CD4-positive, alpha-beta memory T cell (primary cell): ENCODE results near the gene ADCY3. TPM values are rescaled to one million over a fixed set of nuclear protein-coding genes. Genes with fewer than 3 reads are reported as not detected.

ENCODE experiments used
- CTCF ChIA-PET: fragments of 350-600 bp; sonication (Branson Sonifier 250); formaldehyde crosslinking; loops from one replicate; lab custom pipeline; 2021; ENCODE audit warnings: inconsistent platforms; ENCODE audit not compliant: partially characterized antibody; lab: Charles Lee
- POLR2A ChIA-PET: fragments of 350-600 bp; sonication (Branson Sonifier 250); formaldehyde crosslinking; loops from one replicate; lab custom pipeline; 2021; ENCODE audit not compliant: partially characterized antibody; lab: Charles Lee
- DNase-seq, 5 donors: peaks; one replicate each; pipeline versions ENCODE4 v3.0.0 to v3.0.0-alpha.2; 2020 to 2022; ENCODE audit warnings: mixed read lengths in 1 of 5
- H3K27ac ChIP-seq: one replicate; pipeline ENCODE4 v1.7.0; 2013; ENCODE audit warnings: low read depth, low read length
- H3K27me3 ChIP-seq: 2 replicates; pipeline ENCODE4 v1.7.0; 2013; ENCODE audit warnings: mild to moderate bottlenecking, low read length, moderate library complexity; ENCODE audit not compliant: insufficient read depth
- H3K36me3 ChIP-seq: 2 replicates; pipeline ENCODE4 v1.7.0; 2013; ENCODE audit warnings: mild to moderate bottlenecking, low read length, moderate library complexity; ENCODE audit not compliant: insufficient read depth
- H3K4me1 ChIP-seq: 2 replicates; pipeline ENCODE4 v1.7.0; 2013; ENCODE audit warnings: mild to moderate bottlenecking, low read length, moderate library complexity; ENCODE audit not compliant: insufficient read depth
- H3K4me3 ChIP-seq, 2 donors: one replicate each; pipeline ENCODE4 v1.7.0; 2013; ENCODE audit warnings: low read length in 2 of 2, mild to moderate bottlenecking in 1 of 2
- H3K9me3 ChIP-seq, 2 donors: one replicate each; pipeline ENCODE4 v1.7.0; 2013; ENCODE audit warnings: low read length in 2 of 2, control low read depth in 1 of 2; ENCODE audit not compliant: control insufficient read depth in 1 of 2
- H3K27ac Mint-ChIP-seq, 7 donors: one replicate each; pipeline ENCODE4 v1.8.0; 2020 to 2021; ENCODE audit warnings: mixed read lengths in 7 of 7, mild to moderate bottlenecking in 6 of 7, inconsistent platforms in 3 of 7, moderate library complexity in 3 of 7
- H3K27me3 Mint-ChIP-seq, 2 donors: one replicate each; pipeline ENCODE4 v1.8.0; 2020 to 2021; ENCODE audit warnings: mixed read lengths in 2 of 2
- H3K36me3 Mint-ChIP-seq, 2 donors: one replicate each; pipeline ENCODE4 v1.8.0; 2020 to 2021; ENCODE audit warnings: mixed read lengths in 2 of 2, inconsistent platforms in 1 of 2, mild to moderate bottlenecking in 1 of 2
- H3K4me1 Mint-ChIP-seq, 4 donors: one replicate each; pipeline ENCODE4 v1.8.0; 2020 to 2021; ENCODE audit warnings: mixed read lengths in 4 of 4, mild to moderate bottlenecking in 1 of 4
- H3K4me3 Mint-ChIP-seq, 8 donors: one replicate each; pipeline ENCODE4 v1.8.0; 2020 to 2021; ENCODE audit warnings: mixed read lengths in 8 of 8, mild to moderate bottlenecking in 7 of 8, moderate library complexity in 6 of 8, inconsistent platforms in 3 of 8
- H3K9me3 Mint-ChIP-seq, 8 donors: one replicate each; pipeline ENCODE4 v1.8.0; 2020 to 2021; ENCODE audit warnings: mixed read lengths in 8 of 8, mild to moderate bottlenecking in 5 of 8, inconsistent platforms in 3 of 8, moderate library complexity in 1 of 8
- intact Hi-C: fragments of 100-400 bp; cut with micrococcal nuclease; formaldehyde crosslinking; loops from one replicate; pipeline ENCODE4 v1.15.1; 2023
- polyA plus RNA-seq, 2 donors: library from polyadenylated mRNA; unstranded; fragments of 300-500 nt; fragmentation: Illumina TruSeq; gene quantifications; one replicate each; pipeline ENCODE4 v1.2.3, GENCODE V29; 2021
- total RNA-seq, 2 experiments: library from RNA; stranded (reverse); gene quantifications; one replicate each; pipeline ENCODE4 v1.2.3, GENCODE V29; 2021

Gene ADCY3
- total and polyA plus RNA-seq, 4 experiments from 2014 or later: 9.2 to 15.0 (median 14.8) TPM

GRCh38 chr2:24909555-24910177, 10.4 kb downstream of the ADCY3 start:
- Histone ChIP-seq H3K9me3 (no peaks in the 10 kb centered on the region), H3K4me1 (no peaks in the 10 kb centered on the region), H3K27me3 (no peaks in the 10 kb centered on the region), H3K27ac (no peak overlapping the region), H3K36me3 (no peaks in the 10 kb centered on the region), H3K4me3 (no peak overlapping the region)
- Mint-ChIP-seq H3K4me3 (no peak overlapping the region), H3K9me3 (peaks cover 0 to 6% (median 0%) of the 10 kb centered on the region in 8 donors), H3K36me3 (peaks cover 10 to 21% of the 10 kb centered on the region in 2 donors), H3K4me1 (peaks cover 9 to 21% (median 16%) of the 10 kb centered on the region in 4 donors), H3K27ac (no peak overlapping the region), H3K27me3 (no peaks in the 10 kb centered on the region)
- ChIA-PET POLR2A (no interaction called here), CTCF (no interaction called here)
- intact Hi-C loops: no loop called here
- DNase-seq: no peak

GRCh38 chr2:24908461-24908901, 11.6 kb downstream of the ADCY3 start:
- intact Hi-C loops: no loop called here
- DNase-seq: no peak
- CTCF ChIA-PET: no interaction called here

DNA sequence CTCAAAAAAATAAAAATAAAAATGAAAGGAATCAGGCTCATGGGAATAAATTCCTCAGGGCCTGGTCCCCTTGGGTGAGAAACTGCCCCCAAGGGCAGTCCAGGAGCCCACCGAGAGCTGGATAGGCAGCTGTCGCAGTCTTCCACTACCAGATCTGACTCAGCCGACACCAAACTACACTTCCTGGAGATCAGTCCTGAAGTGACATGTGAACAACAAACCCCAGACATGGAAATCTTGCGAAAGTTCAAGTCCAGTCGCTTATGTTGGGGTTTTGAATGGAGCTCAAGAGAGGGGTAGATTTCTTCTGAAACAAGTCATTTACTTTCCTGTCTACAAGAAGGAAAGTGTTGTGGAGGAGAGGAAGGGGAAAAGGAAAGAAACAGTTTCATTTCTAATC, 12.9 kb downstream of the ADCY3 start:
- POLR2A ChIA-PET: no interaction called here
- DNase-seq: no peak
- Histone ChIP-seq H3K27me3 (no peaks in the 10 kb centered on the region), H3K36me3 (no peaks in the 10 kb centered on the region), H3K4me3 (no peak overlapping the region), H3K27ac (no peak overlapping the region), H3K4me1 (no peaks in the 10 kb centered on the region), H3K9me3 (no peaks in the 10 kb centered on the region)
- intact Hi-C loops: no loop called here
- H3K4me1 Mint-ChIP-seq: peaks cover 9 to 22% (median 14%) of the 10 kb centered on the region in 4 donors
- H3K36me3 Mint-ChIP-seq: peaks cover 19 to 31% of the 10 kb centered on the region in 2 donors
- H3K27me3 Mint-ChIP-seq: no peaks in the 10 kb centered on the region
- H3K27ac Mint-ChIP-seq: peak overlapping the region in 1 of 7 donors; percentile 73
- peaks cover 0 to 6% (median 0%) of the 10 kb centered on the region in 8 donors for H3K9me3 Mint-ChIP-seq
- no peak overlapping the region for H3K4me3 Mint-ChIP-seq
- CTCF ChIA-PET: no interaction called here

More at GRCh38 chr2:24908461-24908901, 11.6 kb downstream of the ADCY3 start:
- Histone ChIP-seq H3K27me3 (no peaks in the 10 kb centered on the region), H3K4me3 (no peak overlapping the region), H3K36me3 (no peaks in the 10 kb centered on the region), H3K4me1 (no peaks in the 10 kb centered on the region), H3K9me3 (no peaks in the 10 kb centered on the region), H3K27ac (no peak overlapping the region)
- POLR2A ChIA-PET: no interaction called here
- Mint-ChIP-seq H3K4me3 (no peak overlapping the region), H3K27ac (no peak overlapping the region), H3K9me3 (peaks cover 0 to 6% (median 0%) of the 10 kb centered on the region in 8 donors), H3K4me1 (peaks cover 9 to 22% (median 16%) of the 10 kb centered on the region in 4 donors), H3K36me3 (peaks cover 13 to 25% of the 10 kb centered on the region in 2 donors), H3K27me3 (no peaks in the 10 kb centered on the region)

- intact Hi-C loops: no loop called here
- peaks cover 0 to 6% (median 0%) of the 10 kb centered on the region in 8 donors for H3K9me3 Mint-ChIP-seq
- CTCF ChIA-PET: no interaction called here
Measured at GRCh38 chr2:24906466-24906865, 13.6 kb downstream of the ADCY3 start.

GRCh38 chr2:24903161-24904103, 16.6 kb downstream of the ADCY3 start:
- DNase-seq: no peak
- H3K27ac Mint-ChIP-seq: peak overlapping the region in 2 of 7 donors; percentile 31 to 54
- H3K4me1 Mint-ChIP-seq: peaks cover under 1 to 11% (median 3%) of the 10 kb centered on the region in 4 donors
- Histone ChIP-seq H3K4me1 (no peaks in the 10 kb centered on the region), H3K27me3 (no peaks in the 10 kb centered on the region), H3K36me3 (peaks cover 2% of the 10 kb centered on the region), H3K9me3 (no peaks in the 10 kb centered on the region), H3K27ac (no peak overlapping the region), H3K4me3 (no peak overlapping the region)
- H3K9me3 Mint-ChIP-seq: no peaks in the 10 kb centered on the region
- POLR2A ChIA-PET: no interaction called here
- H3K27me3 Mint-ChIP-seq: no peaks in the 10 kb centered on the region
- H3K36me3 Mint-ChIP-seq: peaks cover 26 to 28% of the 10 kb centered on the region in 2 donors
- CTCF ChIA-PET: no interaction called here
- H3K4me3 Mint-ChIP-seq: no peak overlapping the region
- intact Hi-C loops: no loop called here

More at GRCh38 chr2:24906466-24906865, 13.6 kb downstream of the ADCY3 start:
- no peaks in the 10 kb centered on the region for H3K27me3 Mint-ChIP-seq
- no peaks in the 10 kb centered on the region for H3K36me3 ChIP-seq
- H3K27me3 ChIP-seq: no peaks in the 10 kb centered on the region
- no peak for DNase-seq
- H3K4me1 ChIP-seq: no peaks in the 10 kb centered on the region
- H3K27ac ChIP-seq: no peak overlapping the region
- POLR2A ChIA-PET: no interaction called here
- peaks cover 8 to 20% (median 11%) of the 10 kb centered on the region in 4 donors for H3K4me1 Mint-ChIP-seq
- no peak overlapping the region for H3K27ac Mint-ChIP-seq
- no peak overlapping the region for H3K4me3 ChIP-seq
- H3K36me3 Mint-ChIP-seq: peaks cover 16 to 30% of the 10 kb centered on the region in 2 donors
- no peaks in the 10 kb centered on the region for H3K9me3 ChIP-seq
- H3K4me3 Mint-ChIP-seq: peak overlapping the region in 1 of 8 donors; percentile 6

DNA sequence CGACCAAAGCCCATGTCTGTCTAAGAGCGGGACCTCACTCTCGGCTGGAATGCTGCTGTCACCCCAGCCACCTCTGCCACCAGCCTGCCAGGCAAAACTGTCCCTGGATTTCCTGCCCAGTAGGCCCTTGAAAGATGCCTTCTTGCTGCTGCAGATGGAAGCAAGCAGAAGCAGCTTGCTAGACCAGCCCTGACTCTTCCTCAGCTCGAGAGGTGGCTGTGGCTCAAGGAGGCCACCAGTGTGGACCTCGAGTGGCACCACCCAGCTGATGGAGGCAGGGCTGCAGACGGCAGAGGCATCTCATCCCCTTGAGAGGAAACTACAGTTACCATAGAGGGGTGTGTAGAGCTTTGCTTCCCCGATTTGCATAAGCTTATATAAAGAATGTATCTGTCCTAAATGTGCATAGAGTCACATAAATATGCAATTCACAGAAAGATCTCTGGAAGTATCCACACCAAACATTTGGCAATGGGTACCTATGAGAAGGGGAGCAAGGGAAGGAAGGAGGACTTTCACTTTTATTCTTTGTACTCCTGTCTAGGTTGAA, 20.6 kb downstream of the ADCY3 start:
- DNase-seq: no peak
- Histone ChIP-seq H3K4me3 (no peak overlapping the region), H3K9me3 (peaks cover 0 to 7% of the 10 kb centered on the region in 2 donors), H3K27ac (no peak overlapping the region), H3K27me3 (no peaks in the 10 kb centered on the region), H3K36me3 (peaks cover 6% of the 10 kb centered on the region), H3K4me1 (no peaks in the 10 kb centered on the region)
- ChIA-PET CTCF (no interaction called here), POLR2A (no interaction called here)
- H3K4me1 Mint-ChIP-seq: peaks cover 0 to 10% (median 0%) of the 10 kb centered on the region in 4 donors
- intact Hi-C loops: no loop called here
- peaks cover 0 to 29% (median 22%) of the 10 kb centered on the region in 8 donors for H3K9me3 Mint-ChIP-seq
- no peak overlapping the region for H3K4me3 Mint-ChIP-seq
- no peaks in the 10 kb centered on the region for H3K27me3 Mint-ChIP-seq
- H3K27ac Mint-ChIP-seq: no peak overlapping the region
- peaks cover 45 to 61% of the 10 kb centered on the region in 2 donors for H3K36me3 Mint-ChIP-seq
